ENCODE results near the gene NPC1L1.

GRCh38 chr7:44534501-44534900 is 6.6 kb downstream of the NPC1L1 start:
- peak; percentile 89 for TF ChIP-seq CTCF (conservative IDR thresholded peaks at IDR 0.05)
- TF ChIP-seq EZH2 (IDR thresholded peaks at IDR 0.05; ENCODE audit: low read depth) = no peak
